C1 segment of cervical spinal cord (tissue), 14 donors: ENCODE results near the gene PLCL2.

Experiments used
- DNase-seq, 14 donors: peaks; one replicate each; lab custom pipeline; 2025; lab: John Stamatoyannopoulos, UW

Gene PLCL2

DNA sequence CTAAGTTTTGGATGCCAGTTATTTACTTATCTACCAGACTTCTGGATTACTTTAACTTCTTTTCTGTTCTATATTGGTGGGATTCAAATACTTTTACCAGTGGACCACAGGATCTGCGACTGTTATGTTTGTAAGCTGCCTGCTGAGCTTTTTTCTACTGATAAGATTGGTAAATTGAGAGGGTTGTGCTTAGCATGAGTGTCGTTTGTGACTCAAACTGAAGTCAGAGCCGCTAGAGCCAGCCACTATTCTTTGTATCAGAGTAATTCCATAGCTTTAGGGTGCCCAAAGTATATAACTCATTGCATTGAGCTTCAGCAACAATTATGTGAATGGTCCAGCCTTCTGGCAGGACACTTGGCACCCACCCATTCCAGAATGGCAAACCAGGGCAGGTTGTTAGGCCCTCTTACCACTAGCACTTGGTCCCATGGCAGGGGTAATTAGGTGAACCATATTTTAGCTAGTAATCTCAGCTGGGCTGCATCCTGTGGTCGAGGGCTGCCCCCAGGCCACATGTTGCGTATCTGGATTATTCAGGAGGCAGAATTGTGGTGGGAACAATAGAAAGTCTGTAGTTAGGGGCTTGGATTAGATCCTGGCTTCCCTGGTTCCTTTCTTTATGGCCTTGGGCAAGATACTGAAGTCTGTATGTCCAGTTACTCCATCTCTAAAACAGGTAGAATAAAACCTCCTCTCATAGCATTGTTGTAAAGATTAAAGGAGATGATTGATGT lies 6.0 kb downstream of the PLCL2 start:
- DNase-seq, result no peak

- no peak for DNase-seq
Observed at GRCh38 chr3:16893618-16894200, 9.0 kb downstream of the PLCL2 start.

- DNase-seq, result no peak
Observed at GRCh38 chr3:16896094-16896627, 11.4 kb downstream of the PLCL2 start.

DNA sequence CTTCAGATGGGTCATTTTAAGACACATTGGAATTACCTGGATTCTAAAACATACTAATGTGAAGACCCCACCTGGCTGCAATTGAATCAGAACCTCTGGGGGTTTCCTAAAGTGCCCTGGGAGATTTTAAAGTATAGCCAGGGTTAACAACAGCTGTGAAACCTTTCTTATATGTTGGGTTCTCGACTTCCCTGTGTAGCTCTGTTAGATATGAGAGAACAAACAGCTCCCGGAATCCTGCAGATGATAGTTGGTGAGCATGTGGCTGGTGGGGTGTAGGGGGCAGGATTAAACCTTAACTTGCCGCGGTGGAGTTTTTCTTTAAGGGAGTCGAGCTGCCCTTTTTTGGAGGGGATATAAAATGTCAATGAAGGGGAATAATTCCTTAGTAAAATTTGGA lies 12.1 kb downstream of the PLCL2 start:
- no peak for DNase-seq

DNA sequence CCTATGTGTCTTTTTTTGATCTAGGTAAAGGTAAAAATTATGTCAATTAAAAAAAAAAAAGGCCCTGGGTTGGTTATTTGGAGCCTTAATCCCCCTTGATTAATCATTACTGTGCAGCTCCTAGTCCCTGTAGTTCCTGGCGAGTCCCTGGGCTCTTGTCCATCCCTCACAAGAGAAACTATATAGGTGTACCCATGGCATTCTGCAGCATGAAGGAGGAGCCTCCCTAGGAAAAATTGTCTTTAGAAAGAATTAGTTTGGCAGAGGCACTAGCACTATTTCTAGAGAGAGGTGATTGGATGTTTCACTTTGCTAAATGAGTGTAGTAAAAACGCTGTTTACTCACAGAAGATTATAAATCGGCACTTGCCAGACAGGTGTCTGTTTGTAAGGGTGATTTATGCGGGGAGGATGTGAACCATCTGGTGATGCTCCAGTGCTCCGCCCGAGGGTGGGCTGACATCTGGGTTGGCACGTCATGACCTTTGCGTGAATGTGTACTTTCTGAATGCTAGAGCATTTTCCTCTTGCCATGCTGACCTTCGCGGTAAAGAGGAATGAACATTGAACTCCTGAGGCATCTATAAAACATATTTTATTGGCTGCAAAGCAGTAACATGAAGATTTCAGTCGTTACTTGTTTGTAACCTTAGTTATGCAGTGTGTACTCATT lies 12.6 kb downstream of the PLCL2 start:
- DNase-seq, result no peak

DNA sequence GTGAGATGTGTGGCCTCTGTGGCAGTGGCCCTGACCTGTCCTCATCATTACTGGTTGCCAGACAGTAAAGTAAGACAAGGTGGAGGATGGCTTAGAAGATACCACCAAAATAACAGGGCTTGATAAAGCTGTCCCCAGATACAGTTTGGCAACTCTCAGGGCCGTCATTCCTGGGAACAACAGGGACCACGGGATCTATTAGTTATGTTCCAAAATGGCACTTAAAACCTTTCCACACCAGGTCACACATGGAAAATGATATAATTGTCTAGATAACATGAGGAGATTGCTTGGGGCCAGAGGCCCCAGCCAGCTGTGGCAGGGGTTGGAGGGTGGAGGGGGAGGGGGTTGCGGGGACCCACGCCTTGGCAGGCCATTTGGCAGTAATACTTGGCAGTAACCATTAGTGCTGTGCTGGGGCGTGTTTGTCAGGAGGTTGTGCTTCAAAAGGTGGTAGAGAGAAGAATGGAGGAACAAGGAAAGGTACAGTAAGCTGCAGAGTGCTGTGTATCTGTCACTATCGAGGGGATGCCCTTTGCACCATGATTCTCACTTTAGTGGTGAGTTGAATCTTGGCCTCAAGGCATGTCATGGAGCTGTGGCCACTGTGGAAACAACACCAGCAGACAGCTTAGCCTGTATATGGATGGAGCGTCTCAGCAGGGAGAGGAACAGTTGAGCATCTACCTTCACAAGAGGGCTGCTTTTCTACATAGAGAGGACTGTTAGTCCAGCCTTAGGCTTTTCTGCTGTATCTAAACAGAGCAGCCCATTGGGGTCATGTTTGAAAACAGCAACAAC lies 14.0 kb downstream of the PLCL2 start:
- no peak for DNase-seq

DNA sequence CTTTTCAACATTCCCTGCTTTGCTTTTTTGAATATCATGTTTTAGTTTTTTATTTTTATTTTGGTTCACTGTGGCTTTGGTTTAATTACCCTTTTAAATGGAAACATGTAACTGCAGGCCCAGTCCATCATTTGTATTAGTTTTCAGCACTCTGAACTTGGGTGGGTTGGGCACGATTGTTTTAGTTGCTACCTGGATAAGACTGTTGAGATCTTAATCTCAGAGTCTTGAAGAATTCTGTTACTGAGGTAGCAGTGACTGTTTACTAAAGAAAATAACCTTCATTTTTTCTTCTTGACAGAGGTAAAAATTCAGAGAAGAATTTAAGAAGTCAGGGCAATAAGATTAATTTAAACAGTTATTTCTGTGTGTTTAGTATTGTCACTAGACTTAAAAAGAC lies 15.2 kb downstream of the PLCL2 start:
- no peak for DNase-seq

DNA sequence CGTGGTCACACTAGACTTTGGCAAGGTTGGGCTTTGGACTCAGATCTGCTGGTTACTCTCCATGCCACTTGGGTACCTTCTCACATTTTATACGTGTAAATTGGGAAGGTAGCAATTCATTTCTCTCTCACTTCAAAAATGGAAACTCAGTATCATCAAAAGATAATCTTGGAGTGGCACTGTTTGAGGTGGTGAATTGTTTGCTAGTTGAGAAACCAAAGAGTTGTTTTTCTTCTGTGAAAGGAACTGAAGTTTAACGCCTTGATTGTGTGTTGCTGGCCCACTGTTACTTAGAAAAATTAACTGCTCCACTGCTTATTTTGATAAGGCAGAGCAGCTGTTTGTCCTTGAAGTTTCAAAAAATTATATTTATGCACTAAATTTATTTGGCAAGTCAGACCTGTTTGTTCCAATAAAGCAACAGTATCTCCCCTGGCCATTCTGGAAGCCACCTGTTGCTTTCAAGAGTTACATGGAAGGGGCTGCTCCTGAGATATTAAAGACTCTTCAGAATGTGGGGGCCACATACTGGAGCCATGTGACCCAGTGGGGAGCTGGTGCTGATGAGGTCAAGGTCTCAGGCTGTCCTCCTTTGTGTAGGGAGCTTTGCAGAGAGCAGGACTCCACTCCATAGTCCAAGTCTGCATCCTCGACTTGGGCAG lies 16.2 kb downstream of the PLCL2 start:
- DNase-seq, result no peak

DNA sequence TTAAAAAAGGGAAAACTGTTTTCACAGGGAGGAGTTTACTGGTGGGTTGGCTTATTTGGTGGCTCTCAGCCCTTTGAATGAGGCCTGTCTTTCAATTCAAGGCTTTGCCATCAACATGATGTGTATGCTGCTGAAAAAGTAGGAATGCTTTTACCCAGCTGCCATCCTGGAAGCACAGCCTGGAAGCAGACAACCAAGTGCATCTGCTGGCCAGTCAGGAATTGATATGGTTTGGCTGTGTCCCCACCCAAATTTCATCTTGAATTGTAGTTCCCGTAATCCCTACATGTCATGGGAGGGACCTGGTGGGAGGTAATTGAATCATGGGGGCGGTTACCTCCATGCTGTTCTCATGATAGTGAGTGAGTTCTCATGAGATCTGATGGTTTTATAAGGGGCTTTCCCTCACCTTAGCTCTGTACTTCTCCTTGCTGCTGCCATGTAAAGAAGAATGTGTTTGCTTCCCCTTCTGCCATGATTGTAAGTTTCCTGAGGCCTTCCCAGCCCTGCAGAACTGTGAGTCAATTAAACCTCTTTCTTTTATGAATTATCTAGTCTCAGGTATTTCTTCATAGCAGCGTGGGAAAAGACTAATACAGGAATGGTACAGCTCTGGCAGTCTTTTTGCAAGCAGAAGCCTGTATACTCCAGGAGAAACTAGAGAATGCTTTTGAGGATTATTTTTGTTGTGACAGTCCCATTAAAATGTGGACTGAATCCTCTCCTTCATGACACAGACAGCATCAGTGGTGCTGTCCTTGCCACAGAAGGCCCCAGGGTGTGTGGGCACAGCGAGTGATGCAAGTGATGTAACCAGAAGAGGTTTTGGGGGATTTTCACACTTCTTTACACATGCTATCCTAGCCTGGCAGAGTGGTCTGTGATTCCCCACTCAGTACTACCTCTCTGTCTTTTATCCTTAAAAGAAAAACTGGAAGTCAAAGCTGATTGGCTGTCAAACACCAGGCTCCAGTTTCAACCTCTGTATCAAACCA lies 20.0 kb downstream of the PLCL2 start:
- peak in 1 of 14 donors; percentile 53 for DNase-seq

- DNase-seq, result peak in 1 of 14 donors; percentile 75
Observed at GRCh38 chr3:16905704-16906103, 20.9 kb downstream of the PLCL2 start.

DNA sequence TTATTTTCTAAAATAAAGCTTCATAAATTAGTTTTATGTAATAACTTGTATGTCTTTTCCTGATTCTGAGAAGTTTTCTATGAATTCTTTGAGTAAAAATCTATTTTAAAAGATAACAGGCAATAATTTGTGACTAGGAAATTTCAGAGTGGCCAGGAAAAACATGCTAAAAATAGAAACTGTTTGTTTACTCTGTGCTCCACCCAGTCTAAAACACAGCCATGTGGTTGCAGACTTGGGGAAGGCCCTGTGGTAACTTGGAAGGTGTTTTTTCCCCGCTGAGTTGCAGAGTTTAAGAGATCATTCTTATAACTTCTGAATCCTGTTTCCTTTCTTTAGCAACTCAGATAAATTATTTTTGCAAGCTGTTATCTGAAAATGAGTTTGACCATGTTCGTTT lies 21.9 kb downstream of the PLCL2 start:
- DNase-seq, result peak in 1 of 14 donors; percentile 70

- DNase-seq, result no peak
Observed at GRCh38 chr3:16907243-16907642, 22.5 kb downstream of the PLCL2 start.

DNA sequence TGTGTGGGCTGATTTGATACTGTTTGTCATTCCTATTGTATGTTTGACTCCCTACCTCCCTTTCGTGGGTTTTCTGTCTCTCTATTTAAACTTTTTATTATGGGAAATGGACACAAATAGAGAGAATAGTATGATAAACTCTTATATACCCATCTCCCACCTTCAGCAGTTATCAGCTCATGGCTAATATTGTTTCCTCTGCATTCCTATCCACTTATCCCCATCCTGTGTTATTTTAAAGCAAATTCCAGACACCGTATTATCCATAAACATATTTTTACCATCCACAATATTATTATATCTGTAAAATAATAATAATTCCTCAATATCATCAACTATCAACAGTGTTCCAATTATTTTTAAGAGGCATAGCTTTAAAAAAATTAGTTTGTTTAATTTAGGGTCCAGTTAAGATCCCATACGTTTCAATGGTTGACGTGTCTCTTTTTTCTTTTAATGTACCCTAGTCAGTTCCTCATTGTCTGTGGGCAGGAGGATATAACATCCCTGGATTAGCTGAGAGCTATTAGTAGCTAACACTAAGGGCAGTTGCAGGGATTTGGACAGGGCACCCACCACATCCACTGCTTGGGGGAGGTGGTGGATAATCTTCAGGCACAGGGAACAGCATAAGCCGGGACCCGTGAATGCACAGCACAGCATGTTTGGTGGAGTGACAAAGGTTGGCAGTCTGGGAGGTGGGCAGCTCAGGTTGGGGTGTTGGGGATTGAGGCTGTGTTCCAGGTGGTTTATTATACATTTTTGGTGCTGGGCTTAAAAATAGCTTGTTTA lies 23.5 kb downstream of the PLCL2 start:
- no peak for DNase-seq

GRCh38 chr3:16908896-16909295 lies 24.1 kb downstream of the PLCL2 start:
- DNase-seq, result no peak

DNA sequence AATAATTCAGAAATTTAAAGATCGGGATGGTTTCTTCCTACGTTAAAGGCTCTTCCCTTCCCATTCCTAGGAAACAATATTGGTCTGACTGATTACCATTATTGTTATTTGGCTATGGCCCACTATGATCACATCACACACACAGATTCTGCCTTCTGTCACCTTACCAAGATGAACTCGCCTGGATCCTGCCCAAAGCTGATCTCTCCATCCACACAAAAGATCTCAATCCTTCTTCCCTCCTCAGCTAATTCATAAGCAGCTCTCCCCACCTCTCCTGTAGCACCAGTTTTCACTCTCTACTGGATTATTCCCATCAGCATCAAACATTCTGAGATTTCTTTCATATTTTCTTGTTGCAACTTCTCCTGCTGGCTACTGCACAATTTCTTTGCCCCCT lies 25.0 kb downstream of the PLCL2 start:
- peak in 1 of 14 donors; percentile 61 for DNase-seq

DNA sequence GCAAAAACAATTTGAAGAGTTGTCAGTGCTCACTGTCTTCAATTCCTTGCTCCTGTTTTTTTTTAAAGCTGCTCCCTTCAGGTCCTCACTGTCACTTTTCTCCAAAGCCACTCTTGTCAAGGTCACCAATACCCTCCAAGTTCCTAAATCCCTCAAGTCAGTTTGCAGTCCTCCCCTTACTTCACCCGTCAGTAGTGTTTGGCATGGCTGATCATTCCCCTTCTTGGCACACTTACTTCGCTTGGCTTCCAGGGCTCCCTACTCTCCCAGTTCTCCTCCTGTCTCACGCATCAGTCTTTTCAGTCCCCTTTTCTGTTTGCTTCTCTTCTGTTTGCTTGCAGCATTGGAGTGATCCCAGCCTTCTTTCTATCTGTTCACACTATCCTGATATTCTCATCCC lies 25.5 kb downstream of the PLCL2 start:
- no peak for DNase-seq

- DNase-seq, result no peak
Observed at GRCh38 chr3:16911916-16912315, 27.2 kb downstream of the PLCL2 start.

- DNase-seq, result peak in 1 of 14 donors; percentile 75
Observed at GRCh38 chr3:16912400-16913263, 27.9 kb downstream of the PLCL2 start.
